NCI-H2081 treated with DMSO at 0.1 percent for 48 hours (cell line): ENCODE measurements around the gene CFAP221.

Experiments
- DNase-seq: peaks from one replicate; lab custom pipeline; 2025; lab: John Stamatoyannopoulos, UW

The CFAP221 gene

GRCh38 chr2:119536707-119537106 lies 7.5 kb upstream of the CFAP221 start:
- DNase-seq: no peak

GRCh38 chr2:119537792-119538191 lies 6.5 kb upstream of the CFAP221 start:
- DNase-seq: no peak

DNA sequence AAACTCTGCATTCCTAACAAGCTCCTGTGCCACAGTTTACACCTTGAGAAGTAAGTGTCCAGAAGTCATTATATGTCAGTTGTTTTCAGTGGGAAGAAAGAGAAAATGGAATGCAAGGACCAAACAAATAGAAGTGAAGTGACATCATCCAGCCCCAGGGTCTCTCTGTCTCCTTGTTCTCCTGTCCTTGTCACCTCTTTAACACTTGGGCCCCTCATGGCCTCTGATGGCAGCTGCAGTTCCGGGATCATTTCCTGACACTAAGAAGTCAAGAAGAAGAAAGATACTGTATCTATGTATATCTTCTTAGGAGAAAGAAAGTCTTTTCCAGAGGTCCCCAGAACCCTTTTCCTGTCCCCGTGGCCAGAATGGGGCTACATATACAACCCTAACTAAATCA lies 2.8 kb upstream of the CFAP221 start:
- no peak for DNase-seq

DNA sequence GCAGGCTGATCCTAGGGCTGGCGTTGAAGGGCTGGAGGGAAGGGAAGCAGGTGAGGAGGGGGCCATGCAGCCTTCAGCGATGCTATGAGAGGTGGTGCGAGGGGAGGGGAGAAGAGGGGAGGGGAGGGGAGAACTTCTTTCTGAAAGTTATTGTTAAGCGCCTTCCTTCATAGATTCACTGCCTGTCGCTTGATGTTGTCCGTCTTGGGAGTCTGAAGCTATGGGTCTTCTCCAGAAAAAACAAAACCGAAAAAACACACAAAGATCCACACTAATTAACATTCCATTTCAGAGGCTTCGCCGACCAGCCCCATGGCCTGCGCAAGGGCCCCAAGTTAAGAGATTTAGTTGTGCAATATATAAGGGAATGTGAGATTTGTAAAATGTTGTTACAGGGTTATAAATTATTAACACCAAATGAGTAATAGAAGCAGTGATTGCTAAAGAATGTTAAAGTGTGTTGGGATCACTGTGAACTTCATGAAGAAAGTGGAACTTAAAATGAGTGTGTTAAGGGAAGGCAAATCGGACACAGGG lies 758 bp downstream of the CFAP221 start:
- no peak for DNase-seq

DNA sequence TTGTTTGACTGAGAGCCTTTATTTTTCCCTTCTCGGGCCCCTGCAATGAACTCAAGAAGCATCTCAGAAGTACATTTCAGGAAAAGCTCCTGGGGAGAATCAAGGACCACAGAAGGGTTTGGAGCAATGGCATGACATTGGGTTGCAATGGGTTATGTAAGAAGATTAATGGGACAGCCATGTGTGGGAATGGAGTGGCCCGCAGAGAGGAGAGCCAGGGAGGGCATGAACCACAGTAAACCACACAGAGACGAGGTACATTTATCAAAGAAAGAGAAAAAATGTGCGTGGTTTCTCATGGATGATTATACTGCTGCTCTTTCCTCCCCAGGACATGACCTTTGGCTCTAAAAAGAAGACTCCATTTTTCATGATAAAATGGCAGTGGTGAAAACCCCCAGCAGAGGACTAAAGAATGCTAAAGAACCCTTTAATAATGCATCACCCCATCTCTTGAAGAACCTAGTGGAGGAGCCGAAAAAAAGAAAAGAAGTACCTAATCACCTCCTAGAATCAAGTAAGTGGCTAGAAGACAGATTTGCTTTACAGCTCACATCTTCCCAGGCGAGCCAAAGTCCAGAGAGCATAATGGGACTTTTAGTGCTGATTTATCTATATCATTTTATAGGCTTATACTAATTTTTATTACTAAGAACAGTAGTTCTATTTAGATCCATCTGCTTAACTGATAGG lies 1.7 kb downstream of the CFAP221 start:
- DNase-seq: no peak

- DNase-seq: no peak
Observed at GRCh38 chr2:119546447-119546767, 2.2 kb downstream of the CFAP221 start.

DNA sequence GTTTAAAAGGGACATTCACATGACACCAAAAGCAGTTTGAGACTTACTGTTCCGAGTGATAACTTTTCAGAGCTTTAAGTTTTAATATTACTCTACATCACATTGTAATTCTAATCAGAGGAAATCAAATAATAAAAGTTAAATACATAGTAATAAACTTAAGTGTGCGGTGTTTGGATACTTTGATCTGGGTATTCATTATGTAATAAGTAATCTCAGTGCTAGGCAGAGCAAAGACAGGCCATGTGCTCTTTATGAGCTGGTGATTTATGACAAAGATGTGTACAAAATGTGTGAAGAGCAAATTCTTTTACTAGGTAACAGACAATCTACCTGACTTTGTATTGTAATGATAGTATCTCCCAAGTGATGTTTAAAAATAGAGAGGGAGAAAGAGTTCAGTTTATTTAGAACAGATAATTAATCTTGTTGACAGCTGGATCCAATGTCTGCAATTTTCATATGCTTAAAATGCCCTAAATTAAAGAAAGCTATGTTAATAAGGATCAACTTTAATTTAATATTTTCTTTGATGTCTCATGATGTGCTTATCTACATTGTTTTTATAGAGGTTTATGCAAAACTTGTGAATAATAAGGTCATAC lies 4.4 kb downstream of the CFAP221 start:
- no peak for DNase-seq

DNA sequence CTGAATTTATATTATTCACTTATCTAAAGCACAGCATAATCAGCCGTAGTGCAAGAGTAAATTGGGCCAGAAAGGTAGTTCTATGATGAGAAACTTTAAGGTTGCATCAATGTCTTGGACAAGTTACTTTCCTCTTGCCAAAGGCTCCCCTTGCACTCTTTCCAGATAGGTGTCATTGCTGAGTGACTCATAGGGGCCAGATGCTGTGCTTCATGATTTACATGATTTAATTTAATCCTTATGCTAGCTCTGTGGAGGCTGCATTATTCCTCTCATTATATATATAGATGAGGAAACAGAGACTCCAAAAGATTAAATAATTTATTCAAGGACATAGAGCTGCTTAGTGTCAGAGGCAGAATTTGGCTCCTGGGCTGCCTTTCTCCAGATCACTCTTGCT lies 5.0 kb downstream of the CFAP221 start:
- no peak for DNase-seq

DNA sequence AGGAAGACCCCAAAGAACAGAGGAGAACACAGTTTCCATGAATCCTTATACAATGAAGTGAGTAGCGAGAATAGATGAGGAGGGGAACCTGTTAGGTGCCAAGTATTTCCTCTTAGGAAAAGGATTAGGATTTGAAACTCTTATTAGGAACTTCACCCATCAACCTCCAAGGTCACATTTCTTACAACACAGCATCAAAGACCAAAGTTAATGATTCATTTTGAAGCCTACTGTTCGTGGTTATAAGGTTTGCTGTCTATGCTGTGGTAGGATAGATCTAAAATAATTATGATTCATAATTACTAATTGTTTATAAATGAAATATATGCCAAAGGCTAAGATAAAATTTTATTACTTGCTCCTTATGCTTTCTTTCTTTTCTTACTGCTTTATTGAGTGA lies 6.1 kb downstream of the CFAP221 start:
- no peak for DNase-seq

DNA sequence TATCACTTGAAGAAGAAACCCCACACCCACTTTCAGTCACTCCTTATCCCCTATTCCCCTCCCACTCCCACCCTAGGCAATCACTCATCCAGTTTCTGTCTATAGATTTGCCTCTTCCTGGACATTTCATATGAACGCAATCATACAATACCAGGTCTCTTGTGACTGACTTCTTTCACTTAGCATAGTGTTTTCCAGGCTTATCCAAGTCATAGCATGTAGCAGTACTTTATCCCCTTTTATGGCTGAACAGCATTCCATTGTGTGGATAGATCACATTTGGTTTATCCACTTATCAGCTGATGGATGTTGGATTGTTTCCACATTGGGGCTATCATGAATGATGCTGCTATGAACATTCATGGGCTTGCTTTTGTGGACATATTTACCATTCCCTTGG lies 6.6 kb downstream of the CFAP221 start:
- no peak for DNase-seq

GRCh38 chr2:119552902-119553301 lies 8.7 kb downstream of the CFAP221 start:
- DNase-seq: no peak

- no peak for DNase-seq
Observed at GRCh38 chr2:119553687-119554344, 9.6 kb downstream of the CFAP221 start.

DNA sequence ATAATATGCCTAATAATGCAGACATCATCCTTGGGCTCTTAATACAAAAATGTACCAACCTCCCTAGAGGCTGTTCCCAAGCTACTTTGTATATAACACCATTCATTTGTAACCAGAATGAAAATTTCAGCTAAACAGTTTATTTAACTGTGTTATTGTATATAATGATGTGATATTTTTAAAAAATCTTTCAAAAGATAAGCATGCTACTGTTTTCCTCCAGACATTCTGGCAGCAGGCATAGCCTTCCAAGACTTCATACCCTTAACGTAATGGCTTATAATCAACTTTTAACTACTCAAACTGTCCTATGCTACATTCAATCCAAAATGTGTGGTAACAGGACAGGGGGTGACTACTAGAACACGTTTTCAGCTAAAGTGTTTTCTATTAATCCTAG lies 21.2 kb downstream of the CFAP221 start:
- DNase-seq: no peak

GRCh38 chr2:119567292-119567691 lies 23.0 kb downstream of the CFAP221 start:
- DNase-seq: no peak

DNA sequence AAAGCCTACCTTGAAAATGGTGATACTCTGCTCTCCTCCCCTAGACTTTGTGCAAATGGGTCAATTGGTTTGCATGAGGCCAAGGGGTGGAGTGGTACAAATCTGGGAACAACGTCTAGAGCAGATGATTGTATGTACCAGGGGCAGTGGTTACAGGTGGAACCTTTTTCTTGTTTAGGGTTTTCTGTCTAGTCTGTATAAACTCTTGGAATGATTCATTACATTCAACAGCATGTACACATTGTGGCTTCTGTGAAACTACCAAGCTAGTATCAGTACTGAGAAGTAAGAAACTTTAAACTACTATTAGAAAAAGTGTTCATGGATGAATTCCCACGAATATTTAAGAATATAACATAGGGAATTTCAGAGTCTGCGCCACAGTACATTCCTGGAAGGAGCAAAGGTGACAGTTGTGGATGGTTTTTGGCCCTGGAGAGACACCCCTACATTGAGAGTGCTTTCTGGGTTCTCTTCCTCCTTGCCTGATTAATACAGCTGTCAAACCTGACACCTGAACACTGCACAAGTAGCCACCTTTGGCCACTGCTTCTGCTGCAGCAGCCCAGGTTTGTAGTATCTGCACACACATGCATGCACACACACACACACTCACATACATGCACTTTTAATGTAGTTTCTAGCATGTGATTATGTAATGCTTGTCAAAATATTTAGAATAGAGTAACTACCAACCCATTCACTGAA lies 30.0 kb downstream of the CFAP221 start:
- DNase-seq: no peak

DNA sequence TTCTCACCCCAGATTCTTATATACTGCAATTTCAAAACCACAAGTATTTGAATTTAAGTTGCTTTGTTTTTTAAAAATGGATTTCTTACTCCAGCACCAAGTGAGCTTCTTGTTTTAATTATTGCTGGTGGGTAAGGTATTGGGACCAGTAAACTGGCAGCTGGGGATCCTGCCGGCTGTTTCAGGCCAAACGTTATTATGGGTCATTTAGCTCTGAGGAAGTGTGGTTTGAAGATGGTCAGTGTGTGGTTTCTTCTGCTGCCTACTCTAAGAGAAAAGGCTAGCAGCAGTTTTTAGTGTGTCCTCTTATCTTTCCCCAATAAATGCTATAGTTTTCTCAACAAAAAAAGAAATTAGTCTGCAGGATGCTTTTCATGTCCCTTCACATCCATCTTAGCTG lies 30.6 kb downstream of the CFAP221 start:
- DNase-seq: no peak

DNA sequence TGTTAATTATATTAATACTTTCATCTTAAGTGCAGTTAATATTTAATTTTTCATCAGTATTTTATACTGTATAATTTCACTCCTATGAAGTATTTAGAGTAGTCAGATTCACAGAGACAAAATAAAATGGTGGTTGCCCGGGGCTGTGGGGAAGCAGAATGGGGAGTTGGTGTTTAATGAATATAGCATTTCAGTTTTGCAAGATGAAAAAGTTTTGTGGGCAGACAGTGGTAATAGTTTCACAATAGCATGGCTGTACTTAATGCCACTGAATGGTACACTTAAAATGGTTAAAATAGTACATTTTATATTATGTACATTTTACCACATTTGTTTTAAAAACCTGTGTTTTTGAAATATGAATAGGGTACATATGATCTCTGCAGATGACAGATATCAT lies 31.2 kb downstream of the CFAP221 start:
- DNase-seq: no peak

GRCh38 chr2:119579424-119580295 lies 35.4 kb downstream of the CFAP221 start:
- no peak for DNase-seq

DNA sequence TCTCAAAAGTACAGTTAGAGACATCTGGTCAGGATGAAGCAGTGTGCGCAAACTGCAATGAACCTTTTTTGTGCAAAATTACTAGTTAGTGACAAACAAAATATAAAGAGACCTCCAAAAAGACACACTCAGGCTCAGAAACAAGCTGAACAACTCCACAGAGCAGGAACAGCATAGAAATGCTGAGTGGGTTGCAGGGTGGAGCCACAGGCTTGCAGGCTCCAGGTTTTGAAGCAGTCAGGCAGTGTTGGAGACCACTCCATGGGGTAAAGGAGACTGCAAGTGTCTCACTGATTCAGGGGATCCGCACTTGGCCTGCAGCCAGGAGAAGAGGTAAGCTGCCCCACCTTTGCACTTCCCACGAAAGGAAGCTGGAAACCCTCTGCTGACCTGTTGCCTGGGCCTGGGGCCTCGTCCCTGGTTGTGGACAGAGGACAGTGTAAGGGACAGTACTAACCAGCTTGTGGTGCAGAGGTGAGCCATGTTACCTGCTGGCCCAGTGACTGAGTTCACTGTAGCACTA lies 36.4 kb downstream of the CFAP221 start:
- no peak for DNase-seq

DNA sequence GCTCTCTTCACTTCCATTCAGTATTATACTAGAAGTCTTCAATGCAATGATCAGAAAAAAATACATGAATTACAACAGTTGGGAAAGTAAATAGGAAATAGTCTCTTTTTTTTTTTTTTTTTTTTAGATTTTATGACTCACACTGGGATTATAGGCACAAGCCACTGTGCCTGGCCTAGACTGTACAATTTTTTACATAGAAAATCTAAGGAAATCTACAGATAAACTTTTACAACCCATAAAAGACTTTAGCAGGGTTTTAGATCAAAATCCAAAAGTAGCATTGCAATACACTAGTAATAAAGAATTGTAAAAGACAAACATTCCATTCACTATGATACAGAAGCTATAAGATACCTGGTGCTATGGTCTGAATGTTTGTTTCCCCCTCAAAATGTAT lies 39.0 kb downstream of the CFAP221 start:
- no peak for DNase-seq

- DNase-seq: no peak
Observed at GRCh38 chr2:119584469-119584868, 40.2 kb downstream of the CFAP221 start.

DNA sequence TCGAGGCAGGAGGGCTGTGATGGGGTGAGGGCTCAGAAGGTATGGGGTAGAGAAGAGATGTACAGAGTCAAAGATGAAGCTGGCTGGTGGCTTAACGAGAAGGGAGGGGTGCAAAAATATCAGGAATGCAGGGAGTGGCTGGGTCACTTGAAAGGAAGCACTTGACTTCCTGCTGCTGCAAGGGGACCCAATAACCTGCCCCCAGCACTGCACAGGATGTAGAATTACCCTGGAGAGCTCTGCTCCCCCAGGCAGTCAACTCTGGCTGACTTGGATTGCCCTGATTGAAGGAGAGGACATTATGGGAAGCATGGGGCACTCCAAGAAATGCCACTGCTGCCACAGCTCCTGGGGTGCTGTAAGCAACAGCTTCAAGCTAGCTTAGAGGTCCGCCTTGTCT lies 41.8 kb downstream of the CFAP221 start:
- DNase-seq: no peak
